ENCODE measurements around the gene ZNHIT2. TPM values are rescaled to one million over a fixed set of nuclear protein-coding genes. Genes with fewer than 3 reads are reported as not detected.

ZNHIT2 gene
- total RNA-seq, 1 donor from 2014 or later = 8.1 TPM

DNA sequence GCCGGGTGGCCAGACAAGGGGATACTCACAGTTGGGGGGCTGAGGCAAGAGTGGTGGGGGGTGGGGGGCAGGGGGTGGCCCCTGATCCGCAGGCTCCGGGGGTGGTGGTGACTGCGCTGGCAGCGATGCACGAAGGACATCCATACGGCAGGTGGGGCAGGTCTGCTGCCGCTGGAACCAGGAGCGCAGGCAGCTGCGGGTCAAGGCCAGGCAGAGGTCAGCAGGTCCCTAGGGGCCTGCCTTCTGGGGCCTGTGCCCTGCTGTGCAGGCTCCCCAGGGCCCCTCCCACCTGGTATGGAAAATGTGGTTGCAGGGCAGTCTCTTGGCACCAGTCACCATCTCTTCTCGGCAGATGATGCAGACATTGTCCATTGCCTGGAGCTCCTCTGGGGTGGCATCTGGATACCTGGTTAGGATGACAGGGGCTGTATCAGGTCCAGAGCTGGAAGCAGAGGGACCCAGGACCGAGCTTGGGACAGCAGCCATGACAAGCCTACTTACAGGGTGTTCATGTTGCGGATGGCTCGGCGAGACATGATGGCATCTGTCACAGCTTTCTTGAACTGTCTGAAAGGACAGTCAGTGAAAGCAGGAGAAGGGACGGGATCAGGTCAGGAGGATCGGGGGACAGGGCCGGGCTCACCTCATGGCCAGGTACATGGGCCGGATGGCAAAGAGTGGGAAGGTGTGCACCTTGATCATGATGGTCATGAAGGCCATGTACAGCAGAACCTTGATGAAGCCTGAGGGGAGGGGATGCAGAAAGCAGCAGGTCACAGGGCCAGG lies 13.3 kb upstream of the ZNHIT2 start:
- H3K4me3 Mint-ChIP-seq (ENCODE audit: unreplicated experiment) = no peak overlapping the region
- FAIRE-seq = no peak

DNA sequence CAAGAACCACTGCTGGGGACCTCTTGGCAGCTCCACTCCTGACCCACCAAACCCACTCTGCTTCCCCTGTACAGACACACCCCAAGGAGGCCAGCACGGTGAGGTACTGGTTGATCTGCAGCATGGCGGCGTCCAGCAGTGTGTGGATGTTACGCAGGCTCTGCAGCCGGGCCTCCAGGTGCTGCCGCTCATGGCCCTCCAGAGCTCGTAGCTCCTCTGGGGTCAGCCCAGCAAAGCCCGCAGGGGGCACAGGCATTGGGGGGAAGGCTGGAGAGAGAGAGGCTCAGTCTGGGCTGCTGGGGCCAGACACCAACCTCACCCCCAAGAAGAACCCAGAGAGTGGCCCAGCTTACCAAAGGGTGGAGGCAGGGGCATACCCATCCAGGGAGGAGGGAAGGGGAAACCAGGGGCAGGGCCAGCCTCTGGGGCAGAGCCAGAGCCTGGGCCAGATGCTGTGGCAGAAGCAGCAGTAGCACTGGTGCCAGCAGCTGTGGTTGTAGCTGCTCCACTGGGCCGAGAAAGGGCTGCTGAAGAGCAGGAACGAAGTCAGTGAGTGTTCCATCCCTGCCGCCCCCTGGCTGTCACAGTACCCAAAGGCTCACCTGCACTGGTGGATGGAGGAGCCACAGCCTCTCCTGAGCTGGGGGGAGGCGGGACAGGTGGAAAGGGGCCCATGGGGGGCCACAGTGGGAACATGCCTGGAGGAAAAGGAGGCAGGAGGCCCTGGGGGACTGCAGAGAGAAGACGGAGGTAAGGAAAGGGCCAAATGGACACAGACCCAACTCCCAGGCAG lies 12.3 kb upstream of the ZNHIT2 start:
- H3K79me2 ChIP-seq (ENCODE audit: insufficient read depth, low read length) = peaks cover 43% of the 10 kb centered on the region
- H3K9me3 ChIP-seq (ENCODE audit: insufficient read depth, low read depth, low read length) = no peaks in the 10 kb centered on the region
- FAIRE-seq (no peak), DNase-seq (ENCODE audit: low read depth) (no peak)
- H3K36me3 ChIP-seq (ENCODE audit: insufficient read depth, low read length) = peaks cover 40% of the 10 kb centered on the region
- H3K4me3 ChIP-seq (ENCODE audit: insufficient read depth, low read depth, low read length) = no peak overlapping the region
- Mint-ChIP-seq H3K9me3 (ENCODE audit: unreplicated experiment) (no peaks in the 10 kb centered on the region), H3K27me3 (ENCODE audit: low read depth, unreplicated experiment) (no peaks in the 10 kb centered on the region), H3K36me3 (ENCODE audit: low read depth, unreplicated experiment) (peaks cover 19% of the 10 kb centered on the region), H3K27ac (ENCODE audit: unreplicated experiment) (no peak overlapping the region), H3K4me1 (ENCODE audit: low read depth, unreplicated experiment) (peaks cover 5% of the 10 kb centered on the region), H3K4me3 (ENCODE audit: unreplicated experiment) (no peak overlapping the region)
- no peaks in the 10 kb centered on the region for H3K27me3 ChIP-seq (ENCODE audit: insufficient read depth, low read length)
- no peak overlapping the region for H3K4me2 ChIP-seq (ENCODE audit: low read length)
- no peak overlapping the region for H3K9ac ChIP-seq (ENCODE audit: low read length)
- H3K4me1 ChIP-seq (ENCODE audit: insufficient read depth, low read length) = peaks cover 9% of the 10 kb centered on the region
- no peak overlapping the region for H3K27ac ChIP-seq (ENCODE audit: low read depth, low read length)
- TF ChIP-seq, protein P1, sequence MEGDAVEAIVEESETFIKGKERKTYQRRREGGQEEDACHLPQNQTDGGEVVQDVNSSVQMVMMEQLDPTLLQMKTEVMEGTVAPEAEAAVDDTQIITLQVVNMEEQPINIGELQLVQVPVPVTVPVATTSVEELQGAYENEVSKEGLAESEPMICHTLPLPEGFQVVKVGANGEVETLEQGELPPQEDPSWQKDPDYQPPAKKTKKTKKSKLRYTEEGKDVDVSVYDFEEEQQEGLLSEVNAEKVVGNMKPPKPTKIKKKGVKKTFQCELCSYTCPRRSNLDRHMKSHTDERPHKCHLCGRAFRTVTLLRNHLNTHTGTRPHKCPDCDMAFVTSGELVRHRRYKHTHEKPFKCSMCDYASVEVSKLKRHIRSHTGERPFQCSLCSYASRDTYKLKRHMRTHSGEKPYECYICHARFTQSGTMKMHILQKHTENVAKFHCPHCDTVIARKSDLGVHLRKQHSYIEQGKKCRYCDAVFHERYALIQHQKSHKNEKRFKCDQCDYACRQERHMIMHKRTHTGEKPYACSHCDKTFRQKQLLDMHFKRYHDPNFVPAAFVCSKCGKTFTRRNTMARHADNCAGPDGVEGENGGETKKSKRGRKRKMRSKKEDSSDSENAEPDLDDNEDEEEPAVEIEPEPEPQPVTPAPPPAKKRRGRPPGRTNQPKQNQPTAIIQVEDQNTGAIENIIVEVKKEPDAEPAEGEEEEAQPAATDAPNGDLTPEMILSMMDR (IDR thresholded peaks at IDR 0.05; ENCODE audit: insufficient read depth, low read depth, low read length) = no peak
- TF ChIP-seq EZH2 (IDR thresholded peaks at IDR 0.05; ENCODE audit: insufficient read depth, low read length) = no peak
- peaks cover 68% of the 10 kb centered on the region for H4K20me1 ChIP-seq (ENCODE audit: insufficient read depth, low read length)
- H2AFZ ChIP-seq (ENCODE audit: low read depth, low read length) = no peak overlapping the region

More for the DNA sequence above, 13.3 kb upstream of the ZNHIT2 start:
- no peak overlapping the region for H3K9ac ChIP-seq (ENCODE audit: low read length)
- H3K27ac ChIP-seq (ENCODE audit: low read depth, low read length) = no peak overlapping the region
- Mint-ChIP-seq H3K9me3 (ENCODE audit: unreplicated experiment) (no peaks in the 10 kb centered on the region), H3K27me3 (ENCODE audit: low read depth, unreplicated experiment) (no peaks in the 10 kb centered on the region), H3K36me3 (ENCODE audit: low read depth, unreplicated experiment) (peaks cover 19% of the 10 kb centered on the region), H3K27ac (ENCODE audit: unreplicated experiment) (no peak overlapping the region), H3K4me1 (ENCODE audit: low read depth, unreplicated experiment) (peaks cover 5% of the 10 kb centered on the region)
- no peaks in the 10 kb centered on the region for H3K27me3 ChIP-seq (ENCODE audit: insufficient read depth, low read length)
- peaks cover 38% of the 10 kb centered on the region for H3K79me2 ChIP-seq (ENCODE audit: insufficient read depth, low read length)
- peaks cover 13% of the 10 kb centered on the region for H3K4me1 ChIP-seq (ENCODE audit: insufficient read depth, low read length)
- H4K20me1 ChIP-seq (ENCODE audit: insufficient read depth, low read length) = peaks cover 64% of the 10 kb centered on the region
- H3K9me3 ChIP-seq (ENCODE audit: insufficient read depth, low read depth, low read length) = no peaks in the 10 kb centered on the region
- H3K4me3 ChIP-seq (ENCODE audit: insufficient read depth, low read depth, low read length) = no peak overlapping the region
- peaks cover 40% of the 10 kb centered on the region for H3K36me3 ChIP-seq (ENCODE audit: insufficient read depth, low read length)
- TF ChIP-seq, protein P1 (IDR thresholded peaks at IDR 0.05; ENCODE audit: insufficient read depth, low read depth, low read length) = no peak
- TF ChIP-seq EZH2 (IDR thresholded peaks at IDR 0.05; ENCODE audit: insufficient read depth, low read length) = no peak
- no peak overlapping the region for H3K4me2 ChIP-seq (ENCODE audit: low read length)
- H2AFZ ChIP-seq (ENCODE audit: low read depth, low read length) = no peak overlapping the region
- no peak for DNase-seq (ENCODE audit: low read depth)

Measured in astrocyte (in vitro differentiated cells and primary cell).